ENCODE results near the gene EED. TPM values are rescaled to one million over a fixed set of nuclear protein-coding genes. Genes with fewer than 3 reads are reported as not detected.
"Not testable (repeated sequence)": the region's sequence is repeated elsewhere in the genome, so short reads cannot be mapped to it uniquely, and the experiment has no call there.

Gene EED
- total RNA-seq, 2 experiments from 2014 or later = 60.4 to 61.0 TPM

GRCh38 chr11:86220653-86221052 lies 23.9 kb upstream of the EED start:
- DNase-seq = no peak
- Mint-ChIP-seq H3K27me3 (ENCODE audit: low read depth) (peaks cover 3% of the 10 kb centered on the region), H3K27ac (peak overlapping the region; percentile 48), H3K4me3 (no peak overlapping the region), H3K36me3 (ENCODE audit: low read depth) (peaks cover 4% of the 10 kb centered on the region), H3K4me1 (ENCODE audit: low read depth) (peaks cover 64% of the 10 kb centered on the region), H3K9me3 (peaks cover 14% of the 10 kb centered on the region)
- CTCF ChIA-PET = interaction anchor here (0.6 to 2.1 kb wide), 8 partner anchors 9 to 272 kb away, joined by 3 to 9 read pairs (median 4); no protein-coding TSS in a partner anchor
- intact Hi-C loops (cut with micrococcal nuclease) = loop anchor here (10.0 kb wide), 1 partner anchor 464 kb away; no protein-coding TSS in a partner anchor

GRCh38 chr11:86222081-86222480 lies 22.5 kb upstream of the EED start:
- Mint-ChIP-seq H3K4me1 (ENCODE audit: low read depth) (peaks cover 66% of the 10 kb centered on the region), H3K36me3 (ENCODE audit: low read depth) (peaks cover 4% of the 10 kb centered on the region), H3K27ac (no peak overlapping the region), H3K27me3 (ENCODE audit: low read depth) (peaks cover 3% of the 10 kb centered on the region), H3K9me3 (peaks cover 14% of the 10 kb centered on the region), H3K4me3 (no peak overlapping the region)
- DNase-seq = no peak
- CTCF ChIA-PET = interaction anchor here (0.5 to 2.1 kb wide), 7 partner anchors 10 to 274 kb away, joined by 3 to 9 read pairs (median 4); no protein-coding TSS in a partner anchor
- intact Hi-C loops (cut with micrococcal nuclease) = loop anchor here (10.0 kb wide), 1 partner anchor 463 kb away; no protein-coding TSS in a partner anchor

- Mint-ChIP-seq H3K4me1 (ENCODE audit: low read depth) (peaks cover 68% of the 10 kb centered on the region), H3K9me3 (peaks cover 14% of the 10 kb centered on the region)
- H3K4me3 Mint-ChIP-seq; DNase-seq; H3K27ac Mint-ChIP-seq; H3K36me3 Mint-ChIP-seq (ENCODE audit: low read depth); H3K27me3 Mint-ChIP-seq (ENCODE audit: low read depth): not testable (repeated sequence)
- intact Hi-C loops (cut with micrococcal nuclease) = loop anchor here (10.0 kb wide), 1 partner anchor 460 kb away; no protein-coding TSS in a partner anchor
- CTCF ChIA-PET = interaction anchor here (0.6 to 1.0 kb wide), 2 partner anchors 42 to 107 kb away, joined by 3 to 4 read pairs; no protein-coding TSS in a partner anchor
These were observed 20.0 kb upstream of the EED start for GRCh38 chr11:86224575-86224974.

- not testable (repeated sequence) for DNase-seq; H3K27ac Mint-ChIP-seq; H3K36me3 Mint-ChIP-seq (ENCODE audit: low read depth); H3K4me3 Mint-ChIP-seq; H3K27me3 Mint-ChIP-seq (ENCODE audit: low read depth)
- peaks cover 71% of the 10 kb centered on the region for H3K4me1 Mint-ChIP-seq (ENCODE audit: low read depth)
- H3K9me3 Mint-ChIP-seq = peaks cover 14% of the 10 kb centered on the region
- CTCF ChIA-PET = interaction anchor here (1.6 kb wide), 1 partner anchor 9 kb away, joined by 5 read pairs; no protein-coding TSS in a partner anchor
- intact Hi-C loops (cut with micrococcal nuclease) = loop anchor here (10.0 kb wide), 1 partner anchor 459 kb away; no protein-coding TSS in a partner anchor
These were observed 19.2 kb upstream of the EED start for GRCh38 chr11:86225344-86225743.

DNA sequence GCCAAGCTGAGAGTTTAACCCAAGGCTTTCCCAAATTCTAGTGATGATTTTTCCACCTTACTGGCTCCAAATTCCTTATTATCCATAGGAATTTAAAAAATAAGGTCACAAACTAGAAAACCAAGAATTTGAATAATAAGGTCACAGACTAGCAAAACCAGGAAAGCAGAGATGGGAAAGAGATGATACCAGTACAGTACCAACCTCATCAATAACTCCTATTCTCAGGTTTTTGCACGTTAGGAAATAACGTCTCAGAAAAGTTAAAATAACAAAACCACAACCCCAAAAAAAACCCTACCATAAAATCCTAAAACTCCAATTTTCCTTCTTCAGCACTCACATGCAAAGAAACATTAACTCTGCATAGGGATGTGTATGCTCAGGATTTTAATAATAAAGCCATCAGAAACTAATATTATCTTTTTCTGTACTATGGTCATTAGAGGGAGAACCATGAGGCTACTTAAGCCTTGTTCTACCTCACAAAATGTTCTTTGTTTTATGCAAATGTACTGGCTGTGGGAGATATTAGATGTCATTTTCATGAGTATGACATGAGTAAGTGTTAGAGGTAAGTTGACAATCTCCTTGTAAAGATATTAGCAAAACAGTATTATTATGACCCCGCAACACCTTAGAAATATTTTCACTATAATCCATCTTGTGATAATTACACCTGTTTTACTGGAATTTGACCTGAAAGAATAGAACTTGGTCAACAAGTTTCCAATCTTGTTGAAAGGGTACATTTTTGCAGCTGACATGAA lies 16.1 kb upstream of the EED start:
- no peaks in the 10 kb centered on the region for H3K27me3 Mint-ChIP-seq (ENCODE audit: low read depth)
- H3K4me1 Mint-ChIP-seq (ENCODE audit: low read depth) = peaks cover 66% of the 10 kb centered on the region
- peak overlapping the region; percentile 2 for H3K4me3 Mint-ChIP-seq
- CTCF ChIA-PET = interaction anchor here (1.2 to 2.6 kb wide), 7 partner anchors 8 to 159 kb away, joined by 3 to 9 read pairs (median 6); partner anchors contain the start of gene PICALM
- H3K36me3 Mint-ChIP-seq (ENCODE audit: low read depth) = peaks cover 4% of the 10 kb centered on the region
- DNase-seq = no peak
- H3K27ac Mint-ChIP-seq = peak overlapping the region; percentile 88
- intact Hi-C loops (cut with micrococcal nuclease) = loop anchor here (1.0 to 10.0 kb wide), 12 partner anchors 9 to 476 kb away; partner anchors contain the start of gene PICALM
- H3K9me3 Mint-ChIP-seq = peaks cover 14% of the 10 kb centered on the region

DNA sequence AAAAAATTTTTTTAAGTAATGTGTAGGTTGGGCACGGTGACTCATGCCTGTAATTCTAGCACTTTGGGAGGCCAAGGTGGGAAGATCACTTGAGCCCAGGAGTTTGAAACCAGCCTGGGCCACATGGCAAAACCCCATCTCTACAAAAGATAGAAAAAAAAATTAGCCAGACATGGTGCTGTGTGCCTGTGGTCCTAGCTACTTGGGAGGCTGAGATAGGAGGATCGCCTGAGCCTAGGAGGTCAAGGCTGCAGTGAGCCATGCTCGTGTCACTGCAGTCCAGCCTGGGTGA lies 15.6 kb upstream of the EED start:
- intact Hi-C loops (cut with micrococcal nuclease) = loop anchor here (2.0 to 10.0 kb wide), 4 partner anchors 14 to 476 kb away; no protein-coding TSS in a partner anchor
- Mint-ChIP-seq H3K9me3 (peaks cover 12% of the 10 kb centered on the region), H3K4me1 (ENCODE audit: low read depth) (peaks cover 64% of the 10 kb centered on the region), H3K4me3 (peak overlapping the region; percentile 2), H3K27ac (peak overlapping the region; percentile 88)
- not testable (repeated sequence) for H3K36me3 Mint-ChIP-seq (ENCODE audit: low read depth); H3K27me3 Mint-ChIP-seq (ENCODE audit: low read depth)
- CTCF ChIA-PET = interaction anchor here (0.7 to 2.6 kb wide), 9 partner anchors 8 to 186 kb away, joined by 3 to 9 read pairs (median 4); partner anchors contain the start of genes EED and PICALM
- DNase-seq = peak; percentile 74

DNA sequence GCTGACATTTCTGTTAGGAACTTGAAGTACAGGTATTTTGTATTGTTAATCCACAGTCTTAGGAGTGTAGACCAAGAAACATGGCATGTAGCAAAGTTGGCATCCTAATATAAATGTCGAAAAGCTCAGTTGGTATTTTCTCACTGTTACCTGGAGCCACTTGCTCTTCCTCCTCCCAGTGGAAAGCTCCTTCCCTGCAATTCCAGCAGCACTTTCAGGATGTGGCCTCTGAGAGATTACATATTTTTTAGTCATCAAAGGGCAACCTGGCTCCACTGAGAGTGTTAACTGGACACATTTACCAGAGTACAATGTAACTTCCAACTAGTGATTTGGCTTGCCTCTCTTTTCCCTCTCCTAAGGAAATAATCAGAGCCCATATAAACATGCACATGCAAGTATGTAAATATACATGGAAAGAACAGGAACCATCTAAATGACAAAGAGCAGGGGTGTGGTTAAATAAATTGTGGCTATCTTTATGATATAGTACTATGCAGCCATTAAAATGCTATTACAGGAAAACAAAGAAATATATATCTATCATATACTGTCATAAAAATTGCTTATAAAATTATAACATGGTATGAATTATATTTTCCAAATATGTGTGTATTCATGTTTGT lies 14.3 kb upstream of the EED start:
- H3K9me3 Mint-ChIP-seq = peaks cover 4% of the 10 kb centered on the region
- intact Hi-C loops (cut with micrococcal nuclease) = no loop called here
- H3K27me3 Mint-ChIP-seq (ENCODE audit: low read depth) = no peaks in the 10 kb centered on the region
- peaks cover 2% of the 10 kb centered on the region for H3K36me3 Mint-ChIP-seq (ENCODE audit: low read depth)
- H3K27ac Mint-ChIP-seq = peak overlapping the region; percentile 71
- CTCF ChIA-PET = interaction anchor here (0.6 to 3.3 kb wide), 13 partner anchors 9 to 189 kb away, joined by 3 to 13 read pairs (median 5); partner anchors contain the start of genes EED and PICALM
- DNase-seq = no peak
- peaks cover 64% of the 10 kb centered on the region for H3K4me1 Mint-ChIP-seq (ENCODE audit: low read depth)
- peak overlapping the region; percentile 13 for H3K4me3 Mint-ChIP-seq

DNA sequence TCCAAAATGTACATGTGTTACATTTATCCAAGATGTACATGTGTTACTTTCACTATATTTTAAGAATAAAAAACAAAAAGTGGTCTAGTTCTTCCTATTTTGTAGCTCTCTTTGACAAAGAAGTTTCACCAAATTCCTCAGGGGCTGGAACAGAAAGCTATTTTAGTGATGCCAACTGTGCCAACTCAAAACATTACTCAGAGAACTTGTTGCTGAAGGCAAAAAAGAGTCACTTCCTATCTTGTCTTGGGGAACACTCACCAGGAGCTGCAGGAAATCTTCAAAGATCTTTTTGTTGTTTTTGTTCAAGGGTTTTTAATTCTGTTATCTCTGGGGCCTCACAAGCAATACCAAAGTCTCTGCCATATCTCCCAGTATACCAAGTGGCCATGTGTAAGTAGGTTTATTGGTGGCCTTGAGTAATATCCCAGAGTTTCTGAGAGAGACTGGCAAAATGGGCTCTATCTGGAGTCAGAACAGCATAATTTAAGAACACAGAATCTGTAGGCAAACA lies 13.6 kb upstream of the EED start:
- H3K4me1 Mint-ChIP-seq (ENCODE audit: low read depth) = peaks cover 62% of the 10 kb centered on the region

DNA sequence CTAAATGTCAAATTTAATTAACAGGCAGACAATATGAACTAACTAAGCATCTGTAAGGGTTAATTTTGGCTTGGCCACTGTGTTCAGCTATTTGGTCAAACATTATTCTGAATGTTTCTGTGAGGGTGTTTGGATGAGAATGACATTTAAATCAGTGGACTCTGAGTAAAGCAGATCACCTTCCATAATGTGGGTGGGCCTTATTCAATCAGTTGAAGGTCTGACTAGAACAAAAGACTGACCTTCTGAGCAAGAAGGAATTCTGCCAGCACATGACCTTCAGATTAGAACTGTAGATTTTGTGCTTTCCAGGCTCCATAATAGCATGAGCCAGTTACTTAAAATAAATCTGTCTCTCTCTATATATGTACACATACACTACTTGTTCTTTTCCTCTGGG lies 12.0 kb upstream of the EED start:
- H3K4me1 Mint-ChIP-seq (ENCODE audit: low read depth) = peaks cover 51% of the 10 kb centered on the region
- intact Hi-C loops (cut with micrococcal nuclease) = no loop called here
- no peaks in the 10 kb centered on the region for H3K9me3 Mint-ChIP-seq
- no peak for DNase-seq
- CTCF ChIA-PET = interaction anchor here (1.1 to 3.3 kb wide), 2 partner anchors 10 to 14 kb away, joined by 4 to 13 read pairs; no protein-coding TSS in a partner anchor
- no peak overlapping the region for H3K4me3 Mint-ChIP-seq
- no peaks in the 10 kb centered on the region for H3K27me3 Mint-ChIP-seq (ENCODE audit: low read depth)
- H3K27ac Mint-ChIP-seq = no peak overlapping the region
- no peaks in the 10 kb centered on the region for H3K36me3 Mint-ChIP-seq (ENCODE audit: low read depth)

More for the DNA sequence above, 13.6 kb upstream of the EED start:
- no peak for DNase-seq
- CTCF ChIA-PET = interaction anchor here (0.8 to 3.3 kb wide), 10 partner anchors 8 to 189 kb away, joined by 3 to 13 read pairs (median 4); partner anchors contain the start of gene EED
- H3K9me3 Mint-ChIP-seq = no peaks in the 10 kb centered on the region
- no peaks in the 10 kb centered on the region for H3K36me3 Mint-ChIP-seq (ENCODE audit: low read depth)
- intact Hi-C loops (cut with micrococcal nuclease) = no loop called here
- no peaks in the 10 kb centered on the region for H3K27me3 Mint-ChIP-seq (ENCODE audit: low read depth)
- H3K27ac Mint-ChIP-seq = peak overlapping the region; percentile 15
- no peak overlapping the region for H3K4me3 Mint-ChIP-seq

DNA sequence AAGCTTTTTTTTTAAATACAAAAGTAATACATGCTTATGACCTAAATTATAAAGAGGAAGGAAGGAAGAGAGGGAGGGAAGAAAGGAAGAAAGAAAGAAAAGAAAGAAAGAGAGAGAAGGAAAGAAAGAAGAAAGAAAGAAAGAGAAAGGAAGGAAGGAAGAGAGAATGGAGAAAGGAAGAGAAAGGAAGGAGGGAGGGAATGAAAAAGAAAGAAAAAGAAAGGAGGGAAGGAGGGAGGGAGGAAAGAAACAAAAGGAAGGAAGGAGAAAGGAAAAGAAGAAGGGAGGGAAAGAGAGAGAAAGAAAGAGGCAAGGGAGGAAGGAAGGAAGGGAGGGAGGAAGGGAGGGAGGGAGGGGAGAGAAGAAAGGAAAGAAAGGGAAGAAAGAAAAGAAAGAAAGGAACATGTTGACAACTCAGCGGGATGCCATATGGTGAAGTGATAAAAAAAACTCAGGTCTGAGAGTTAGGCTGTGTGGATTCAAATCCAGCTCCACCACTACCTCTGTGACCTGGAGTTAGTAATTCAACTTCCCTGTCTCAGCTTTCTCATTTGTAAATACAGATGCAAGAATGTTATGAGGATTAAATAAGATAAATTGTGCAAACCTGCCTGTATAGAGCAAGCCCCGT lies 9.6 kb upstream of the EED start:
- Mint-ChIP-seq H3K36me3 (ENCODE audit: low read depth) (no peaks in the 10 kb centered on the region), H3K27ac (no peak overlapping the region), H3K4me1 (ENCODE audit: low read depth) (peaks cover 29% of the 10 kb centered on the region), H3K9me3 (no peaks in the 10 kb centered on the region), H3K27me3 (ENCODE audit: low read depth) (peaks cover 2% of the 10 kb centered on the region), H3K4me3 (no peak overlapping the region)
- intact Hi-C loops (cut with micrococcal nuclease) = no loop called here
- CTCF ChIA-PET = no interaction called here
- no peak for DNase-seq

GRCh38 chr11:86237267-86237804 lies 7.2 kb upstream of the EED start:
- intact Hi-C loops (cut with micrococcal nuclease) = no loop called here
- no peak overlapping the region for H3K27ac Mint-ChIP-seq
- no peaks in the 10 kb centered on the region for H3K36me3 Mint-ChIP-seq (ENCODE audit: low read depth)
- no peak overlapping the region for H3K4me3 Mint-ChIP-seq
- peaks cover 2% of the 10 kb centered on the region for H3K27me3 Mint-ChIP-seq (ENCODE audit: low read depth)
- H3K4me1 Mint-ChIP-seq (ENCODE audit: low read depth) = peaks cover 22% of the 10 kb centered on the region
- H3K9me3 Mint-ChIP-seq = no peaks in the 10 kb centered on the region
- CTCF ChIA-PET = no interaction called here
- no peak for DNase-seq
